Activated naive CD8-positive, alpha-beta T cell (primary cell): ENCODE measurements around the gene DPPA4.

ENCODE experiments used
- H3K27ac Mint-ChIP-seq: one replicate; pipeline ENCODE4 v1.8.0; 2021; ENCODE audit warnings: mixed read lengths
- H3K27me3 Mint-ChIP-seq: one replicate; pipeline ENCODE4 v1.8.0; 2021; ENCODE audit warnings: mixed read lengths
- H3K36me3 Mint-ChIP-seq: one replicate; pipeline ENCODE4 v1.8.0; 2021; ENCODE audit warnings: mixed read lengths
- H3K4me1 Mint-ChIP-seq: one replicate; pipeline ENCODE4 v1.8.0; 2021; ENCODE audit warnings: low read depth, mixed read lengths
- H3K4me3 Mint-ChIP-seq: one replicate; pipeline ENCODE4 v1.8.0; 2021; ENCODE audit warnings: mild to moderate bottlenecking, mixed read lengths
- H3K9me3 Mint-ChIP-seq: one replicate; pipeline ENCODE4 v1.8.0; 2021; ENCODE audit warnings: low read depth, mixed read lengths

The DPPA4 gene

GRCh38 chr3:109353057-109353456 is 15.7 kb upstream of the DPPA4 start:
- H3K9me3 Mint-ChIP-seq, result no peaks in the 10 kb centered on the region
- H3K36me3 Mint-ChIP-seq, result no peaks in the 10 kb centered on the region
- no peak overlapping the region for H3K4me3 Mint-ChIP-seq
- no peaks in the 10 kb centered on the region for H3K4me1 Mint-ChIP-seq
- no peak overlapping the region for H3K27ac Mint-ChIP-seq
- H3K27me3 Mint-ChIP-seq, result peaks cover 4% of the 10 kb centered on the region

GRCh38 chr3:109351231-109351630 is 13.9 kb upstream of the DPPA4 start:
- H3K4me3 Mint-ChIP-seq, result no peak overlapping the region
- no peaks in the 10 kb centered on the region for H3K36me3 Mint-ChIP-seq

GRCh38 chr3:109346770-109347295 is 9.5 kb upstream of the DPPA4 start:
- Mint-ChIP-seq H3K4me3 (no peak overlapping the region), H3K4me1 (no peaks in the 10 kb centered on the region), H3K27ac (no peak overlapping the region), H3K36me3 (no peaks in the 10 kb centered on the region), H3K9me3 (no peaks in the 10 kb centered on the region), H3K27me3 (peaks cover 1% of the 10 kb centered on the region)

More at GRCh38 chr3:109351231-109351630, 13.9 kb upstream of the DPPA4 start:
- Mint-ChIP-seq H3K27ac (no peak overlapping the region), H3K27me3 (peaks cover 4% of the 10 kb centered on the region), H3K9me3 (no peaks in the 10 kb centered on the region), H3K4me1 (no peaks in the 10 kb centered on the region)

GRCh38 chr3:109346099-109346498 is 8.8 kb upstream of the DPPA4 start:
- Mint-ChIP-seq H3K36me3 (no peaks in the 10 kb centered on the region), H3K9me3 (no peaks in the 10 kb centered on the region), H3K27me3 (peaks cover 1% of the 10 kb centered on the region), H3K4me3 (no peak overlapping the region), H3K27ac (no peak overlapping the region), H3K4me1 (no peaks in the 10 kb centered on the region)

- Mint-ChIP-seq H3K27me3 (peaks cover 13% of the 10 kb centered on the region), H3K27ac (no peak overlapping the region), H3K36me3 (no peaks in the 10 kb centered on the region), H3K4me3 (no peak overlapping the region), H3K9me3 (no peaks in the 10 kb centered on the region), H3K4me1 (peaks cover 8% of the 10 kb centered on the region)
Measured at GRCh38 chr3:109339714-109340648, 2.6 kb upstream of the DPPA4 start.

GRCh38 chr3:109339197-109339596 is 1.9 kb upstream of the DPPA4 start:
- peaks cover 8% of the 10 kb centered on the region for H3K4me1 Mint-ChIP-seq
- no peaks in the 10 kb centered on the region for H3K9me3 Mint-ChIP-seq
- H3K36me3 Mint-ChIP-seq, result no peaks in the 10 kb centered on the region
- peaks cover 17% of the 10 kb centered on the region for H3K27me3 Mint-ChIP-seq
- no peak overlapping the region for H3K4me3 Mint-ChIP-seq
- H3K27ac Mint-ChIP-seq, result no peak overlapping the region

GRCh38 chr3:109338322-109338721 is 976 bp upstream of the DPPA4 start:
- peaks cover 17% of the 10 kb centered on the region for H3K27me3 Mint-ChIP-seq
- H3K27ac Mint-ChIP-seq, result no peak overlapping the region
- H3K4me3 Mint-ChIP-seq, result no peak overlapping the region
- no peaks in the 10 kb centered on the region for H3K9me3 Mint-ChIP-seq
- H3K36me3 Mint-ChIP-seq, result no peaks in the 10 kb centered on the region
- H3K4me1 Mint-ChIP-seq, result peaks cover 8% of the 10 kb centered on the region

DNA sequence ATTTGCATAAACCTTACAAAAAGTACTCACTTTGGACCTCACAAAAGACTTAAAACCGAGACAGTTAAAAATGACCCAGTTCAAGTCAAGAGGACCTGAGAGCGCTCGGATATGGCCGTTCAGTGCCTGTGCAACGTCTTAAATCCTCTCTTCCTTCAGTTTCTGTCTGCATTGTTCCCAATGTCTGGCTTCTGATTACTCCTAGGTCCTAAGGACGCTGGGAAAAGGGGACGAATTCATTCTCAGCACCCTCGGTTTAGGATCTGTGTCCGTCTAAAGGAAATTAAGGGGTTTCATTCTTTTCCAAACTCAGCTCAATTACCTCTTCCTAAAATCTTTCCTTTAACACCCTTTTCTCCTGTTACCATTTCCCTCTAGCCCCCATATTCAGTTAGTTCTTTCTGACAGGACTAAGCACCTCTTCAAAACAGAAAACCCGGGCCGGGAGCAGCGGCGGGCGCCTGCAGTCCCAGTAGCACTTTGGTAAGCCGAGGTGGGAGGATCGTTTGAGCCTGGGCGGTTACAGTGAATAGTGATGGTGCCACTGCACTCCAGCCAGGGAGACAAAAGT is 970 bp downstream of the DPPA4 start:
- H3K27ac Mint-ChIP-seq, result no peak overlapping the region
- H3K4me3 Mint-ChIP-seq, result peak overlapping the region; percentile 76
- H3K27me3 Mint-ChIP-seq, result peaks cover 17% of the 10 kb centered on the region
- peaks cover 8% of the 10 kb centered on the region for H3K4me1 Mint-ChIP-seq
- H3K9me3 Mint-ChIP-seq, result no peaks in the 10 kb centered on the region
- no peaks in the 10 kb centered on the region for H3K36me3 Mint-ChIP-seq

- Mint-ChIP-seq H3K27me3 (peaks cover 17% of the 10 kb centered on the region), H3K36me3 (no peaks in the 10 kb centered on the region), H3K4me3 (no peak overlapping the region), H3K4me1 (peaks cover 8% of the 10 kb centered on the region), H3K9me3 (no peaks in the 10 kb centered on the region), H3K27ac (peak overlapping the region; percentile 28)
Measured at GRCh38 chr3:109334572-109334971, 2.8 kb downstream of the DPPA4 start.

- peaks cover 4% of the 10 kb centered on the region for H3K4me1 Mint-ChIP-seq
- H3K27me3 Mint-ChIP-seq, result peaks cover 7% of the 10 kb centered on the region
- H3K36me3 Mint-ChIP-seq, result no peaks in the 10 kb centered on the region
- H3K9me3 Mint-ChIP-seq, result no peaks in the 10 kb centered on the region
- no peak overlapping the region for H3K27ac Mint-ChIP-seq
- H3K4me3 Mint-ChIP-seq, result no peak overlapping the region
Measured at GRCh38 chr3:109331692-109332091, 5.7 kb downstream of the DPPA4 start.

DNA sequence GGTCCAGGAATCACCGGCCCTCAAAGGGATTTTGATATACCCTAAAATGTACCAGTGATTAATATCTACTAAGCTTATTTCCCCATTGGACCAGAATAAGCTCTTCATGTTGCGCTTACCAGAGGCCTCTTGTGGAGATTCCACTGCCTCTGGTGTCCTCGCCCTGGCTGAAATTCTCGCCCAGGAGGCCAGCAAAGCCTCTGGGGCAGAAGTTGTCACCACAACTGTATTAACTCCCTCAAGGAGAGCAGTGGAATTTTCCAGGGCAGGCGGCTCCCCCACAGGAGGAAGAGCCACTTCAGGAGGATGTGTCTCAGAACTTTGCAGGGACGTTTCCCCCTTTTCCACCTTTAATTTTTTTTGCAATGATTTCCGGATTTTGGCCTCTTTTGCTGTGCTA is 6.9 kb downstream of the DPPA4 start:
- H3K9me3 Mint-ChIP-seq, result no peaks in the 10 kb centered on the region
- H3K27ac Mint-ChIP-seq, result no peak overlapping the region
- H3K36me3 Mint-ChIP-seq, result no peaks in the 10 kb centered on the region
- peaks cover 4% of the 10 kb centered on the region for H3K27me3 Mint-ChIP-seq
- no peaks in the 10 kb centered on the region for H3K4me1 Mint-ChIP-seq
- H3K4me3 Mint-ChIP-seq, result no peak overlapping the region

DNA sequence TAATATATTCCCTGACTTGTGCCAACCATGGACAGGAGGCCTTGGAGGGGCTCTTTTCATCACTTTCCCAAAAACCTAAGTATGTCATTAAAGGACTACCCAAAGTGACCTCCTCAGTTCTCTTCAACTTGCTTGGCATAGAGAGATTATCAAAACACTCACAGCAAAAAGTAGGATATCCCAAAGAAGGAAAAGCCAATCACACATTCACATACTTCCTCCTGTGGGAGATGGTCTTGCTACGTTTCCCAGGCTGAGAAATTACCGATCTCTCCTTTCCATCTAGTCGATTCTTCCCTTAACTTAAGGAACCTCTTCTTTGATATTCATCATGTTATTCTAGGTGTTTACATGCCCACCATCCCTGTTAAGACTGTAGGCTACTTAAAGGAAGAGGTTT is 9.1 kb downstream of the DPPA4 start:
- Mint-ChIP-seq H3K27me3 (no peaks in the 10 kb centered on the region), H3K27ac (no peak overlapping the region), H3K36me3 (no peaks in the 10 kb centered on the region), H3K4me3 (no peak overlapping the region), H3K9me3 (no peaks in the 10 kb centered on the region), H3K4me1 (no peaks in the 10 kb centered on the region)

GRCh38 chr3:109325657-109326056 is 11.7 kb downstream of the DPPA4 start:
- Mint-ChIP-seq H3K4me1 (no peaks in the 10 kb centered on the region), H3K9me3 (no peaks in the 10 kb centered on the region), H3K4me3 (no peak overlapping the region), H3K36me3 (no peaks in the 10 kb centered on the region), H3K27ac (no peak overlapping the region), H3K27me3 (no peaks in the 10 kb centered on the region)

DNA sequence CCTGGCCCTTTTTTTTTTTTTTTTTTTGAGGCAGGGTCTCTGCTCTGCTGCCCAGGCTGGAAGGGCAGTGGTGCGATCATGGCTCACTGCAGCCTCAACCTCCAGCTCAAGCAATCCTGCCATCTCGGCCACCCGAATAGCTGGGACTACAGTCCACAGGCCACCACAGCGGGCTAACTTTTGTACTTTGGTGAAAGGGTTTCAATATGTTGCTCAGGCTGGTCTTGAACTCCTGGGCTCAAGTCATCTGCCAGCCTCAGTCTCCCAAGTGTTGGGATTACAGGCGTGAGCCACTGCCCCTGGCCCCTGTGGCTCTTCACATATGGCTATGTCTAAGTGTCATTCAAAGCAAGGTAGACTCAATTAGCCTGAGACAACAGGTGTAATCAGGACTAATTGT is 12.2 kb downstream of the DPPA4 start:
- H3K4me3 Mint-ChIP-seq, result no peak overlapping the region

GRCh38 chr3:109316162-109316730 is 21.1 kb downstream of the DPPA4 start, which contains the start of gene DPPA2:
DPPA2 (minus strand) TSS chr3:109316517; CDS start chr3:109314542, 1,975 bp downstream.
- Mint-ChIP-seq H3K4me3 (no peak within 1 kb of the TSS), H3K27ac (no peak within 1 kb of the TSS), H3K27me3 (peaks cover 1% of the 10 kb centered on the region), H3K36me3 (no peaks in the 10 kb centered on the region), H3K4me1 (no peaks in the 10 kb centered on the region), H3K9me3 (no peaks in the 10 kb centered on the region)

More for the DNA sequence above, 12.2 kb downstream of the DPPA4 start:
- H3K27ac Mint-ChIP-seq, result no peak overlapping the region
- no peaks in the 10 kb centered on the region for H3K9me3 Mint-ChIP-seq
- H3K4me1 Mint-ChIP-seq, result no peaks in the 10 kb centered on the region
- no peaks in the 10 kb centered on the region for H3K27me3 Mint-ChIP-seq
- no peaks in the 10 kb centered on the region for H3K36me3 Mint-ChIP-seq
